Adipose tissue (tissue), 3 donors: ENCODE data around the gene ADK. TPM values are rescaled to one million over a fixed set of nuclear protein-coding genes. Genes with fewer than 3 reads are reported as not detected.

ENCODE experiments used
- H3K27ac ChIP-seq: one replicate; pipeline ENCODE4 v1.5.1; 2013; ENCODE audit warnings: low read depth, low read length
- WGBS, 3 donors: extraction: QIAGEN DNeasy Blood & Tissue Kit; methylation state at CpG; one replicate each; pipeline ENCODE4 v1.1.7; 2013; 5-methylcytosine and 5-hydroxymethylcytosine counted together
- polyA plus RNA-seq, 3 donors: library from polyadenylated mRNA; stranded (reverse); fragments of 200-250 nt; gene quantifications; one replicate each; pipeline ENCODE4 v1.2.3, GENCODE V29; 2013
- donor health status: healthy with polysubstance abuse.
- donor health status: Bipolar disorder and iron deficiency.
- donor health status: healthy.

The ADK gene
- polyA plus RNA-seq: 10 to 100 TPM; 10.9 to 28.3 (median 17.9) TPM

GRCh38 chr10:74150990-74151878 is at the start of gene ADK:
Gene ADK, plus strand, starts transcription at chr10:74151221. Its CDS starts 58 bp downstream, at chr10:74151279.
- no peak within 1 kb of the TSS for H3K27ac ChIP-seq
- 0 to 1% (median 0%) methylated on average over 51 to 57 of the region's 57 CpGs for WGBS, 3 donors

GRCh38 chr10:74103560-74104258 is 47.3 kb upstream of the ADK start:
- H3K27ac ChIP-seq: no peak overlapping the region

GRCh38 chr10:74104480-74104879 is 46.5 kb upstream of the ADK start:
- 90 to 96% (median 93%) methylated on average over 5 of the region's 5 CpGs for WGBS, 3 donors
- no peak overlapping the region for H3K27ac ChIP-seq

More at GRCh38 chr10:74103560-74104258, 47.3 kb upstream of the ADK start:
- WGBS, 3 donors: 87 to 92% (median 90%) methylated on average over 11 of the region's 11 CpGs

GRCh38 chr10:74104996-74105395 is 46.0 kb upstream of the ADK start:
- H3K27ac ChIP-seq: no peak overlapping the region
- WGBS, 3 donors: 87 to 94% (median 90%) methylated on average over 8 of the region's 8 CpGs

GRCh38 chr10:74107391-74107790 is 43.6 kb upstream of the ADK start:
- WGBS, 3 donors: 74 to 91% (median 81%) methylated on average over 4 of the region's 4 CpGs
- no peak overlapping the region for H3K27ac ChIP-seq

- H3K27ac ChIP-seq: no peak overlapping the region
Observed at GRCh38 chr10:74109452-74109851, 41.6 kb upstream of the ADK start.

- WGBS, 3 donors: 74 to 85% (median 79%) methylated on average over 1 of the region's 1 CpG
Observed at GRCh38 chr10:74110120-74110519, 40.9 kb upstream of the ADK start.

GRCh38 chr10:74111799-74112198 is 39.2 kb upstream of the ADK start:
- 95 to 98% (median 98%) methylated on average over 14 of the region's 14 CpGs for WGBS, 3 donors
- H3K27ac ChIP-seq: no peak overlapping the region

More at GRCh38 chr10:74110120-74110519, 40.9 kb upstream of the ADK start:
- H3K27ac ChIP-seq: no peak overlapping the region

GRCh38 chr10:74113546-74113945 is 37.5 kb upstream of the ADK start:
- H3K27ac ChIP-seq: no peak overlapping the region
- WGBS, 3 donors: 48 to 89% (median 71%) methylated on average over 1 of the region's 1 CpG

- WGBS, 3 donors: 78 to 85% (median 78%) methylated on average over 12 of the region's 12 CpGs
- H3K27ac ChIP-seq: no peak overlapping the region
Observed at GRCh38 chr10:74114041-74114448, 37.0 kb upstream of the ADK start.

- no peak overlapping the region for H3K27ac ChIP-seq
- 92 to 97% (median 93%) methylated on average over 4 of the region's 4 CpGs for WGBS, 3 donors
Observed at GRCh38 chr10:74117738-74118137, 33.3 kb upstream of the ADK start.

- H3K27ac ChIP-seq: no peak overlapping the region
Observed at GRCh38 chr10:74118804-74119203, 32.2 kb upstream of the ADK start.

GRCh38 chr10:74120911-74121310 is 30.1 kb upstream of the ADK start:
- WGBS, 3 donors: 18 to 55% (median 47%) methylated on average over 1 of the region's 1 CpG
- H3K27ac ChIP-seq: no peak overlapping the region

More at GRCh38 chr10:74118804-74119203, 32.2 kb upstream of the ADK start:
- WGBS, 3 donors: 79 to 93% (median 83%) methylated on average over 3 of the region's 3 CpGs

- 76 to 87% (median 85%) methylated on average over 1 of the region's 1 CpG for WGBS, 3 donors
- H3K27ac ChIP-seq: no peak overlapping the region
Observed at GRCh38 chr10:74121368-74121767, 29.7 kb upstream of the ADK start.

GRCh38 chr10:74122060-74122459 is 29.0 kb upstream of the ADK start:
- H3K27ac ChIP-seq: no peak overlapping the region
- WGBS, 3 donors: 64 to 74% (median 68%) methylated on average over 3 of the region's 3 CpGs

- WGBS, 3 donors: 26 to 64% (median 33%) methylated on average over 1 of the region's 1 CpG
- no peak overlapping the region for H3K27ac ChIP-seq
Observed at GRCh38 chr10:74123081-74123480, 27.9 kb upstream of the ADK start.

- H3K27ac ChIP-seq: no peak overlapping the region
- WGBS, 3 donors: 57 to 91% (median 83%) methylated on average over 11 of the region's 11 CpGs
Observed at GRCh38 chr10:74133923-74134820, 16.8 kb upstream of the ADK start.

GRCh38 chr10:74135452-74135851 is 15.6 kb upstream of the ADK start:
- 77 to 94% (median 92%) methylated on average over 3 of the region's 3 CpGs for WGBS, 3 donors
- no peak overlapping the region for H3K27ac ChIP-seq
